ENCODE data around the gene NTN1. TPM values are rescaled to one million over a fixed set of nuclear protein-coding genes. Genes with fewer than 3 reads are reported as not detected.

NTN1 gene
- total RNA-seq, 2 experiments from 2014 or later = not detected

GRCh38 chr17:9202532-9202931, 181.2 kb downstream of the NTN1 start:
- no peaks in the 10 kb centered on the region for H3K9me2 ChIP-seq (ENCODE audit: insufficient read depth, low read length)
- no peak overlapping the region for H3K27ac ChIP-seq (ENCODE audit: low read depth, low read length, poor library complexity, severe bottlenecking)
- intact Hi-C loops (cut with micrococcal nuclease; ENCODE audit: unreplicated experiment) = no loop called here
- BruUV-seq (replicated peaks) = no TSS peak
- ChIA-PET POLR2A (no interaction called here), CTCF (ENCODE audit: unreplicated experiment) (no interaction called here)
- no peaks in the 10 kb centered on the region for H4K20me1 ChIP-seq (ENCODE audit: insufficient read depth, low read length)
- H3K9me3 ChIP-seq (ENCODE audit: low read length) = no peaks in the 10 kb centered on the region
- no peak overlapping the region for H3K4me3 ChIP-seq (ENCODE audit: low read depth, low read length, poor library complexity, severe bottlenecking)
- no peaks in the 10 kb centered on the region for H3K79me2 ChIP-seq (ENCODE audit: insufficient read depth, low read depth, low read length)
- no peak overlapping the region for H3K4me2 ChIP-seq (ENCODE audit: low read length)
- DNase-seq (ENCODE audit: low spot score) = no peak
- no peak overlapping the region for H2AFZ ChIP-seq (ENCODE audit: low read length)
- H3K4me1 ChIP-seq (ENCODE audit: insufficient read depth, low read length, poor library complexity, severe bottlenecking) = peaks cover 10% of the 10 kb centered on the region
- no peaks in the 10 kb centered on the region for H3K36me3 ChIP-seq (ENCODE audit: insufficient read depth, low read length)
- TF ChIP-seq CTCF (conservative IDR thresholded peaks at IDR 0.05; ENCODE audit: low read length) = no peak
- TF ChIP-seq EZH2phosphoT487 (IDR thresholded peaks at IDR 0.05; ENCODE audit: borderline replicate concordance, low read depth, low read length) = no peak

GRCh38 chr17:9203771-9204425, 182.6 kb downstream of the NTN1 start:
- CTCF ChIA-PET (ENCODE audit: unreplicated experiment) = no interaction called here
- Histone ChIP-seq H3K4me2 (ENCODE audit: low read length) (no peak overlapping the region), H4K20me1 (ENCODE audit: insufficient read depth, low read length) (no peaks in the 10 kb centered on the region), H3K79me2 (ENCODE audit: insufficient read depth, low read depth, low read length) (no peaks in the 10 kb centered on the region), H3K4me1 (ENCODE audit: insufficient read depth, low read length, poor library complexity, severe bottlenecking) (peaks cover 10% of the 10 kb centered on the region), H3K9me2 (ENCODE audit: insufficient read depth, low read length) (no peaks in the 10 kb centered on the region), H3K9me3 (ENCODE audit: low read length) (no peaks in the 10 kb centered on the region), H3K4me3 (ENCODE audit: low read depth, low read length, poor library complexity, severe bottlenecking) (no peak overlapping the region), H2AFZ (ENCODE audit: low read length) (no peak overlapping the region), H3K27ac (ENCODE audit: low read depth, low read length, poor library complexity, severe bottlenecking) (no peak overlapping the region), H3K36me3 (ENCODE audit: insufficient read depth, low read length) (no peaks in the 10 kb centered on the region)
- POLR2A ChIA-PET = no interaction called here
- no TSS peak for BruUV-seq (replicated peaks)
- no peak for DNase-seq (ENCODE audit: low spot score)
- no peak for TF ChIP-seq EZH2phosphoT487 (IDR thresholded peaks at IDR 0.05; ENCODE audit: borderline replicate concordance, low read depth, low read length)
- no peak for TF ChIP-seq CTCF (conservative IDR thresholded peaks at IDR 0.05; ENCODE audit: low read length)
- intact Hi-C loops (cut with micrococcal nuclease; ENCODE audit: unreplicated experiment) = no loop called here

- no TSS peak for BruUV-seq (replicated peaks)
- Histone ChIP-seq H3K79me2 (ENCODE audit: insufficient read depth, low read depth, low read length) (no peaks in the 10 kb centered on the region), H2AFZ (ENCODE audit: low read length) (no peak overlapping the region; the same call in 1 of the 2 replicates), H4K20me1 (ENCODE audit: insufficient read depth, low read length) (no peaks in the 10 kb centered on the region), H3K9me3 (ENCODE audit: low read length) (no peaks in the 10 kb centered on the region), H3K4me3 (ENCODE audit: low read depth, low read length, poor library complexity, severe bottlenecking) (no peak overlapping the region), H3K9me2 (ENCODE audit: insufficient read depth, low read length) (no peaks in the 10 kb centered on the region), H3K36me3 (ENCODE audit: insufficient read depth, low read length) (no peaks in the 10 kb centered on the region), H3K27ac (ENCODE audit: low read depth, low read length, poor library complexity, severe bottlenecking) (no peak overlapping the region), H3K4me1 (ENCODE audit: insufficient read depth, low read length, poor library complexity, severe bottlenecking) (peaks cover 10% of the 10 kb centered on the region), H3K4me2 (ENCODE audit: low read length) (peak overlapping the region; percentile 32; the same call in 1 of the 2 replicates)
- TF ChIP-seq CTCF (conservative IDR thresholded peaks at IDR 0.05; ENCODE audit: low read length) (no peak), EZH2phosphoT487 (IDR thresholded peaks at IDR 0.05; ENCODE audit: borderline replicate concordance, low read depth, low read length) (no peak)
- ChIA-PET POLR2A (no interaction called here), CTCF (ENCODE audit: unreplicated experiment) (no interaction called here)
- intact Hi-C loops (cut with micrococcal nuclease; ENCODE audit: unreplicated experiment) = no loop called here
- peak; percentile 28 for DNase-seq (ENCODE audit: low spot score)
These were observed 183.5 kb downstream of the NTN1 start for GRCh38 chr17:9204637-9205329.

Data from OCI-LY7 (cell line).